ENCODE results near the gene LBX2. TPM values are rescaled to one million over a fixed set of nuclear protein-coding genes. Genes with fewer than 3 reads are reported as not detected.

Gene LBX2
- total RNA-seq, 1 experiment from 2014 or later, result 0.18 TPM

DNA sequence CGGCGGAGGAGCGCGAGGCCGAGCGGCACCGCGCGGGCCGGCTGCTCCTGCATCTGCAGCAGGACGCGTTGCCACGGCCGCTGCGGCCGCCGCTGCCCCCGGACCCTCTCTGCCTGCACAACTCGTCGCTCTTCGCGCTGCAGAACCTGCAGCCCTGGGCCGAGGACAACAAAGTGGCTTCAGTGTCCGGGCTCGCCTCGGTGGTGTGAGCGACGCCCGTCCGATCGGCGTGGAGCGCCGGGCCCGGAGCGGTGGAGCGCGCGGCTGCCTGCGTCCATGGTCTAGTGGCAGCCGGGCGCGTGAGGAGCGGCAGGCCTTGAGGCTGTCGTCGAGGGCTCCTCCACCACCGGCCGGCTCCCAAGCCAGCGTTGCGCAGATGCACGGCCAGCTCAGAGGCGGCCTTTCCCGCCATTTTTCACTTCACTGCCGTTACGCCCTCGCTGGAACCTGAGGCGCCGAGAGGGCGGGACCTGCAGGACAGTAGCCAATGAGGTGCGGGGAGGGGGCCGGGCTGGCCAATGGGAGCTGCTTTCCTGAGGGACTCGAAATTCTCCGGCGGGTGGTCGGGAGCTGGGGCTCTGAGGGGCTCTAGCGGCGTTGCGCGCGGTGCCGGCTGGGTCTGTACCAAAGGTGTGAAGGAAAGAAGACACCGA is 16.7 kb upstream of the LBX2 start:
- Histone ChIP-seq H3K27me3 (replicated peaks) (peaks cover 88% of the 10 kb centered on the region), H3K4me3 (no peak overlapping the region), H3K36me3 (no peaks in the 10 kb centered on the region), H3K4me1 (replicated peaks) (peaks cover 15% of the 10 kb centered on the region), H3K27ac (no peak overlapping the region), H3K9me3 (replicated peaks) (peaks cover 20% of the 10 kb centered on the region)
- DNase-seq (ENCODE audit: low read depth in 1 of 2, low spot score in 2 of 2), result no peak

GRCh38 chr2:74515271-74515980 is 16.0 kb upstream of the LBX2 start:
- Histone ChIP-seq H3K27ac (no peak overlapping the region), H3K4me3 (no peak overlapping the region), H3K9me3 (replicated peaks) (peaks cover 20% of the 10 kb centered on the region), H3K36me3 (no peaks in the 10 kb centered on the region), H3K4me1 (replicated peaks) (peaks cover 17% of the 10 kb centered on the region), H3K27me3 (replicated peaks) (peaks cover 83% of the 10 kb centered on the region)
- no peak for DNase-seq (ENCODE audit: low read depth in 1 of 2, low spot score in 2 of 2)

- peaks cover 77% of the 10 kb centered on the region for H3K27me3 ChIP-seq (replicated peaks)
- peaks cover 17% of the 10 kb centered on the region for H3K4me1 ChIP-seq (replicated peaks)
- no peak for DNase-seq (ENCODE audit: low read depth in 1 of 2, low spot score in 2 of 2)
- H3K9me3 ChIP-seq (replicated peaks), result peaks cover 20% of the 10 kb centered on the region
- H3K4me3 ChIP-seq, result no peak within 1 kb of the TSS
- H3K27ac ChIP-seq, result no peak within 1 kb of the TSS
- no peaks in the 10 kb centered on the region for H3K36me3 ChIP-seq
Measured at GRCh38 chr2:74514368-74515270, 15.2 kb upstream of the LBX2 start, which contains the start of gene TLX2. Gene TLX2, plus strand, starts transcription at chr2:74514450. Its CDS starts 357 bp downstream, at chr2:74514807.

DNA sequence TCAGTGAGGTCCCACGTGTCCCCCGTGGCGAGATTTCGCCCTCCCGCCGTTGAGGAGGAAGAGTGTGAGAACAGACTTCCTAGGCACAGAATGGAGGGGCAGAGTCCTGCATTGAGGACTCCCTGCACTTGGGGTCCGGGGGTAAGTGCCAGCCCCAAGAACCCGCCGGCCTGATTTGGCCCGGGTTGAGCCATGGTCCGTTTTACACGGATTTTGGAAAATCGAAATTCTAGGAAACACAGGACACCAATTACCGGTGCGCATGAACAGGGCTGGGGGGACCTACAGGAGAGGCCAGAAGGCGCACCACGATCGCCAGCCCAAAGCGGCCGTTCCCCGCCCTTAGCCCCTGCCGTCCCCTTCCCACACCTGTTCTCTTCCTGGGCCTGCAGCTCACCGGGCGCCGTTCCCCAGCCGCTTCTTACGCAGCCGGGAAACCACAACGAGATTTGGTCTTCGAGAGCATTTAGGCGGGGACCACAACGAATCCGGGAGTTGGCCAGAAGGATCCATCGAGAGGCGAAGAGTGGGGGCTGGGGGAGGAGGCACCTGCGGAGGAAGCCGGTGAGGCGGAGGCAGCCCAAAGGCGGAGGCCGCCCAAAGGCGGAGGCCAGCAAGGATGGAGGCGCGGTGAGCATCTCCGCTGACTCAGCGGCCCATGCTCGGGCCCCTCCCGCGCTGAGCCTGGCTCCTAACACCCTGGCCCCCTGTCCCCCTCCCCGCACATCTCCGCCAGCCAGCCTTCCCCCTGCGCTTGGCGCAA is 14.4 kb upstream of the LBX2 start:
- Histone ChIP-seq H3K27me3 (replicated peaks) (peaks cover 68% of the 10 kb centered on the region), H3K4me1 (replicated peaks) (peaks cover 17% of the 10 kb centered on the region), H3K27ac (no peak overlapping the region), H3K36me3 (no peaks in the 10 kb centered on the region), H3K9me3 (replicated peaks) (peaks cover 20% of the 10 kb centered on the region), H3K4me3 (no peak overlapping the region)
- peak in 1 of 2 experiments; percentile 44 for DNase-seq (ENCODE audit: low read depth in 1 of 2, low spot score in 2 of 2)

DNA sequence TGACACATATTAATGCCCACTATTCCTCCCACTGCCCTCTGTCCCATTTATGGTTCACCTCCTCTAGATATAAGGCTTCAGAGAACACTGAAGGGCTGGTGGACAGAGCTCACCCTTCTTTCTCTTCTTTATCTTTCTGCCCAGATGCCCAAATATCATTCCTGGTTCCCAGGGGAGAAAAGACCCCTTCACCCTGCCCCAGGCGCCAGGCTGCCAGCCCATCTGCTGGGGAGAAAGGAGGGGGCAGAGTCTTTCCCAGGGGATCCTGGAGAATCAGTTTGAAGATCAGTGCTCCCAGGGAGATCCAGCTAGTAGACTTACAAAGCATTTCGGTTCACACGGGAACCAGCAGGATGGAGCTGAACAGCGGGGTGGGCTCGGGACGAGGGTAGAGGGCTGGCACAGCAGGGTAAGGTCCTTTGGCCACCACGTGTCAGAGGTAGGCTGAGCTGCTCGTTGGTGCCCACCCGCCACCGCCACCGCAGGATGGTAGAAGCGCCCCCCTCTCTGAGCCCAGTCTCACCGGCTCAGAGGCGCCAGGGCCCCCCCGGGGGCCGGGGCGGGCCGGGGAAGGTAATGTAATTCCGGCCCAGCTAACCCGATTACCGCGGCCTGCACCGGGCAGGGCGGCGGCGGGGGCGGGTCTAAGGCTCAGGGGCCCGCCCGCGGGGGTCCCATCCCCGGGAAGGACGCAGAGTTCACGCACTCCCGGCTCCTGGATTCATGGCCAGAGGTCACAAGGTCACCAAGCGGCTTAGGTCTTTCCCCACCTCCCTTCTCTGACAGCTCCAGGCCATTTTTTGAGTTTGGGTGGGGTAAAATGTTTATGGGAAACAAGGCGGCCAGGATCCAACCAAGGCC is 13.6 kb upstream of the LBX2 start:
- Histone ChIP-seq H3K9me3 (replicated peaks) (peaks cover 20% of the 10 kb centered on the region), H3K27ac (no peak overlapping the region), H3K4me3 (no peak overlapping the region), H3K36me3 (no peaks in the 10 kb centered on the region), H3K4me1 (replicated peaks) (peaks cover 23% of the 10 kb centered on the region), H3K27me3 (replicated peaks) (peaks cover 60% of the 10 kb centered on the region)
- no peak for DNase-seq (ENCODE audit: low read depth in 1 of 2, low spot score in 2 of 2)

GRCh38 chr2:74511104-74511989 is 11.9 kb upstream of the LBX2 start:
- H3K9me3 ChIP-seq (replicated peaks), result peaks cover 15% of the 10 kb centered on the region
- H3K27ac ChIP-seq, result no peak overlapping the region
- DNase-seq (ENCODE audit: low read depth in 1 of 2, low spot score in 2 of 2), result peak in 1 of 2 experiments; percentile 45
- H3K4me1 ChIP-seq (replicated peaks), result peaks cover 33% of the 10 kb centered on the region
- H3K27me3 ChIP-seq (replicated peaks), result peaks cover 49% of the 10 kb centered on the region
- H3K36me3 ChIP-seq, result peaks cover 12% of the 10 kb centered on the region
- no peak overlapping the region for H3K4me3 ChIP-seq

DNA sequence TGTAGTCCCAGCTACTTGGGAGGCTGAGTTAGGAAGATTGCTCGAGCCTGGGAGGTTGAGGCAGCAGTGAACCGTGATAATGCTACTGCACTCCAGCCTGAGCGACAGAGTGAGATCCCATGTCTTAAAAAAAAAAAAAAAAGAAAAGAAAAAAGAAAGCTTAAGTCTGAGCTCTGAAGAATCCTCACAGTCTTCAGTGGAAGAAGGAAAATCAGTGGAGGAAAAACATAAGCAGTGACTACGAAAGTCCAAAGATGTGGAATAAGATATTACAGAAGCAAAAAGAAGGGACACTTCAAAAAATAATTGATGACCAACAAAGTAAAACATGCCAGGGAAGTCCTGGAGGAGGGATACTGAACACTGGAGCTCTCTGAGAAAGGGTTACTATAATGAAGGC is 10.9 kb upstream of the LBX2 start:
- Histone ChIP-seq H3K9me3 (replicated peaks) (peaks cover 5% of the 10 kb centered on the region; the same call in 1 of the 2 replicates), H3K27me3 (replicated peaks) (peaks cover 38% of the 10 kb centered on the region), H3K4me1 (replicated peaks) (peaks cover 39% of the 10 kb centered on the region), H3K36me3 (peaks cover 22% of the 10 kb centered on the region), H3K4me3 (no peak overlapping the region), H3K27ac (no peak overlapping the region)
- no peak for DNase-seq (ENCODE audit: low read depth in 1 of 2, low spot score in 2 of 2)

DNA sequence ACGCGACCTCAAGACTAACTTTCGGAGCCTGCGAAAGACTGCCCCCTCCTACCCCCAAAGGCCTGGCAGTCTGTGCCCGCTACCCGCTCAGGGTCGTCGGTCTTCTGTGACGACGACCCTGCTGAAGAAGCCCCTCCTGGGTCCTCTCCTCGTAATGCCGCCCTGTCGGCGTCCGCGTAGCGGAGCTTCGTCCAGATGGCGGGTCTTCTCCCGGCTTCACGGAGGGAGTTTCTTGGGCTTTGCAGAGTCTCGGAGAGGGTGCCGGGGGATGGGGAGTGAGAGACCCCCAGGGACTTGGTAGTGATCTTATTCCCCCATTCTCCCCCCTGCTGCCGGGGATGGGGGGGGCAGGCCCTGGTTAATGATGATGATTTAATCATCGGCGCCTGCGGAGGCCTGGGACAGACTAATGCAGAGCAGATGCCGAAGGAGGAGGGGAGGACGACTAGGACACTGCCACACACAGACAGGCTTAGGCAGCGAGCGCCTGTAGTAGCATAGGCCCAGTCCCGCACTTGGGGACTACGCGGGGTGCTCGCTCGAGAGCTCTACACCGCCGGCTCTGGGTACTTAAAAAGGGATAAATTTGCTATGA is 8.6 kb upstream of the LBX2 start:
- Histone ChIP-seq H3K27me3 (replicated peaks) (peaks cover 16% of the 10 kb centered on the region), H3K4me1 (replicated peaks) (peaks cover 37% of the 10 kb centered on the region), H3K9me3 (replicated peaks) (no peaks in the 10 kb centered on the region), H3K4me3 (peak overlapping the region; percentile 96), H3K27ac (peak overlapping the region; percentile 98), H3K36me3 (peaks cover 31% of the 10 kb centered on the region)
- peak in 1 of 2 experiments; percentile 36 for DNase-seq (ENCODE audit: low read depth in 1 of 2, low spot score in 2 of 2)

- H3K36me3 ChIP-seq, result peaks cover 31% of the 10 kb centered on the region
- H3K27ac ChIP-seq, result peak within 1 kb of the TSS; percentile 98
- H3K27me3 ChIP-seq (replicated peaks), result peaks cover 10% of the 10 kb centered on the region; the same call in 1 of the 2 replicates
- DNase-seq (ENCODE audit: low read depth in 1 of 2, low spot score in 2 of 2), result peak; percentile 98 to 99
- peak within 1 kb of the TSS; percentile 96 for H3K4me3 ChIP-seq
- H3K9me3 ChIP-seq (replicated peaks), result no peaks in the 10 kb centered on the region
- H3K4me1 ChIP-seq (replicated peaks), result peaks cover 43% of the 10 kb centered on the region
Measured at GRCh38 chr2:74507145-74507925, 7.9 kb upstream of the LBX2 start, which contains the start of gene PCGF1. Gene PCGF1, minus strand, starts transcription at chr2:74507695. Its CDS starts 27 bp downstream, at chr2:74507668.

DNA sequence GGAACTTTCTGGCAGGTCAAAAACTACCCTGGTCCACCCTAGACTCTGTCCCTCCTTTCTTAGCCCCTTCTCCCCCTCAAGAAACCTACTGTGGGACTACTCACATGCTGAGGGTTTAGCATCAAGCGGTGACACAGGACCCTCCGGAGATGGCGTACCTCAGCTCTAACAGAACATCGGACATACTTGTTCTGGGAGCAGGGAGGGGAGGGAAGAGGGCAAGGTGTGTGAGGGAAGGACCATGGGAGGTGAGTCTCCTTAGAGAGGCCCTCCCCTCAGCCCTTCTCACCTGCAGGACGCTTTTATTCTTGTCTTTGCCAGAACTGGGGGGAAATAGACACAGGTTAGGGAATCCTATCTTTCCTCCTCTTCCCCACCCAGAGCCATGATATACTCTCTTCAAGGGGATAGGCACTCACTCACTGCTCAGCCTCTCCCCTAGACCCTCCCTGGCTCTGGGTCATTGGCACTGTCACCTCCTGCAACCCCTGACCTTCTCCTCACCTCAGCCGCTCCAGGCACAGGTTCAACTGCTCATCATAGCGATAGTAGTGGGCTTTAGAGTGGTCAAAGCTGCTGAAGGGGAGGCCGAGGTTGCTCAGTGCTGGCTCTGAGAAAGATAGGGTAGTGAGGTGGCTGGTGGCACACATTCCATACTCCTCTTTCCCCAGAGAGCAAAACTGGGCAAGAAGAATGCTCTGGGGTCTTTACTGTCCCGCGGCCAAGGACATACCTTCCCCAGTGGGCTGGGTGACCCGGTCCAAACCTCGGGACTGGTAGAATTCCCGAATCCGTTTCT is 6.2 kb upstream of the LBX2 start:
- no peak for DNase-seq (ENCODE audit: low read depth in 1 of 2, low spot score in 2 of 2)
- H3K4me1 ChIP-seq (replicated peaks), result peaks cover 37% of the 10 kb centered on the region
- H3K27me3 ChIP-seq (replicated peaks), result peaks cover 2% of the 10 kb centered on the region; the same call in 1 of the 2 replicates
- peaks cover 31% of the 10 kb centered on the region for H3K36me3 ChIP-seq
- H3K9me3 ChIP-seq (replicated peaks), result no peaks in the 10 kb centered on the region
- no peak overlapping the region for H3K4me3 ChIP-seq
- H3K27ac ChIP-seq, result no peak overlapping the region

All from SJSA1 (cell line).